NCI-H128 (cell line): ENCODE results near the gene NEURL1.

ENCODE experiments used
- DNase-seq: peaks from one replicate; lab custom pipeline; 2025; ENCODE audit not compliant: unreplicated experiment; lab: John Stamatoyannopoulos, UW

Gene NEURL1

GRCh38 chr10:103562383-103562782, 68.9 kb downstream of the NEURL1 start:
- no peak for DNase-seq

- no peak for DNase-seq
These were observed 70.0 kb downstream of the NEURL1 start for GRCh38 chr10:103563231-103564115.

- DNase-seq: no peak
These were observed 70.6 kb downstream of the NEURL1 start for GRCh38 chr10:103564116-103564501.

- no peak for DNase-seq
These were observed 71.4 kb downstream of the NEURL1 start for GRCh38 chr10:103564776-103565520.

GRCh38 chr10:103566536-103566935, 73.0 kb downstream of the NEURL1 start:
- DNase-seq: no peak

GRCh38 chr10:103568505-103568904, 75.0 kb downstream of the NEURL1 start:
- no peak for DNase-seq

- no peak for DNase-seq
These were observed 76.4 kb downstream of the NEURL1 start for GRCh38 chr10:103569896-103570295.

- no peak for DNase-seq
These were observed 77.5 kb downstream of the NEURL1 start for GRCh38 chr10:103570844-103571655.

- DNase-seq: no peak
These were observed 78.1 kb downstream of the NEURL1 start for GRCh38 chr10:103571656-103571975.

- no peak for DNase-seq
These were observed 79.1 kb downstream of the NEURL1 start for GRCh38 chr10:103572347-103573204.

GRCh38 chr10:103573205-103573487, 79.6 kb downstream of the NEURL1 start:
- DNase-seq: no peak

GRCh38 chr10:103574097-103575061, 80.9 kb downstream of the NEURL1 start:
- no peak for DNase-seq

- DNase-seq: no peak
These were observed 82.0 kb downstream of the NEURL1 start for GRCh38 chr10:103575416-103576075.

- no peak for DNase-seq
These were observed 82.6 kb downstream of the NEURL1 start for GRCh38 chr10:103576076-103576471.

GRCh38 chr10:103576862-103577261, 83.4 kb downstream of the NEURL1 start:
- DNase-seq: no peak

- no peak for DNase-seq
These were observed 85.4 kb downstream of the NEURL1 start for GRCh38 chr10:103578782-103579382.

GRCh38 chr10:103580011-103580410, 86.5 kb downstream of the NEURL1 start:
- no peak for DNase-seq

GRCh38 chr10:103580430-103580829, 86.9 kb downstream of the NEURL1 start:
- DNase-seq: no peak

GRCh38 chr10:103581499-103581898, 88.0 kb downstream of the NEURL1 start:
- no peak for DNase-seq
